Measurements from ENCODE around the gene STPG2.

- TF ChIP-seq CTCF (IDR thresholded peaks at IDR 0.05) (no peak), POLR2A (IDR thresholded peaks at IDR 0.05) (no peak), EP300 (IDR thresholded peaks at IDR 0.05; ENCODE audit: low read depth) (no peak), POLR2AphosphoS5 (IDR thresholded peaks at IDR 0.05) (no peak)
Observed at GRCh38 chr4:98176531-98176930, 33.3 kb upstream of the STPG2 start.

All from transverse colon (tissue), 4 donors.